Heart right ventricle (tissue), 16 donors: Measurements from ENCODE around the gene IL1R2. TPM values are rescaled to one million over a fixed set of nuclear protein-coding genes. Genes with fewer than 3 reads are reported as not detected.

Experiments
- ATAC-seq, 8 donors: fragments of 200-7000 bp; cut with Tn5 transposase; one replicate each; pipeline ENCODE4 v1.9.1; 2020; ENCODE audit warnings: mild to moderate bottlenecking in 8 of 8, moderate library complexity in 8 of 8, moderate number of reproducible peaks in 1 of 8
- DNase-seq, 2 donors: peaks; one replicate each; pipeline ENCODE4 v3.0.0-alpha.2; 2020
- H3K27ac ChIP-seq, 10 donors: fragments of 200-600 bp; sonication (generic) in 2 of 10; one replicate each; pipeline versions ENCODE4 v1.5.0 to v1.8.0; 2020 to 2022; ENCODE audit warnings: mild to moderate bottlenecking in 3 of 10
- H3K27me3 ChIP-seq, 7 donors: fragments of 200-600 bp; one replicate each; pipeline ENCODE4 v1.8.0; 2021 to 2022; ENCODE audit warnings: mild to moderate bottlenecking in 2 of 7
- H3K36me3 ChIP-seq, 9 donors: fragments of 200-600 bp; sonication (generic) in 1 of 9; one replicate each; pipeline versions ENCODE4 v1.5.0 to v1.8.0; 2020 to 2022; ENCODE audit warnings: mild to moderate bottlenecking in 2 of 9
- H3K4me1 ChIP-seq, 9 donors: fragments of 200-600 bp; sonication (generic) in 1 of 9; one replicate each; pipeline versions ENCODE4 v1.5.0 to v1.8.0; 2020 to 2022; ENCODE audit warnings: mild to moderate bottlenecking in 4 of 9
- H3K4me3 ChIP-seq, 10 donors: fragments of 200-600 bp; sonication (generic) in 2 of 10; one replicate each; pipeline versions ENCODE4 v1.5.0 to v1.8.0; 2020 to 2022; ENCODE audit warnings: mild to moderate bottlenecking in 7 of 10, moderate library complexity in 2 of 10
- H3K9me3 ChIP-seq, 11 donors: fragments of 200-600 bp in 10 of 11; sonication (generic) in 2 of 11; one replicate each; pipeline versions ENCODE4 v1.5.0 to v1.8.0; 2013 to 2022; ENCODE audit warnings: mild to moderate bottlenecking in 2 of 11, control low read depth in 1 of 11, moderate library complexity in 1 of 11
- WGBS, 2 donors: extraction: QIAGEN DNeasy Blood & Tissue Kit; methylation state at CpG; one replicate each; pipeline ENCODE4 v1.1.7; 2013; ENCODE audit warnings: inconsistent platforms in 1 of 2; 5-methylcytosine and 5-hydroxymethylcytosine counted together
- intact Hi-C, 10 donors: fragments of 100-400 bp; cut with DNase I; formaldehyde crosslinking; loops; one replicate each; pipeline versions ENCODE4 v1.11.1 to v1.14.2; 2022
- polyA plus RNA-seq, 2 donors: library from polyadenylated mRNA; stranded (reverse); fragments of 200-250 nt; gene quantifications; one replicate each; pipeline ENCODE4 v1.2.3, GENCODE V29; 2013
- total RNA-seq, 10 donors: library from RNA; stranded (reverse); fragmentation: NEBNext Ultra II Directional in 3 of 10; extraction: Animal tissue kit (Norgen Biotek cat#: 25700) in 3 of 10; gene quantifications; one replicate each; pipeline versions ENCODE4 v1.2.1 to v1.2.4, GENCODE V29; 2021 to 2023
- TF ChIP-seq, protein P1 (sequence below), 9 donors: fragments of 200-600 bp; sonication (generic) in 2 of 9; IDR thresholded peaks; one replicate each; pipeline versions ENCODE4 v1.5.0 to v1.8.0; 2021 to 2022; ENCODE audit warnings: antibody characterized with exemption in 9 of 9, mild to moderate bottlenecking in 5 of 9, moderate library complexity in 1 of 9
- donor health status: Arrhythmogenic right ventricular cardiomyopathy.
- donor health status: ischemic (EF 13 %, LVEDD 7.1; RV severe dilation, severe dysfunction).
- donor health status: healthy with polysubstance abuse.
- donor health status: DM: no; HTN: yes; CAD: no.
- donor health status: DM: no; HTN: no; CAD: no.
- donor health status: ischemic (EF 25% LVEDD 6.9; RV normal size, moderate dysfunction).
- donor health status: ischemic (EF 25% LVEDD 5.7; RV mildly dilated, moderate dysfunction).
- donor health status: healthy.
- donor health status: DM: yes; HTN: yes; CAD: no.
- donor health status: Ischemic cardiomyopathy.
- donor health status: ischemic (EF 35%, LVEDD 5.7; RV mildly dilated, moderate dysfunction).
- donor health status: nonischemic (EF 11% LVEDD 7.7; RV severe dilation, severe dysfunction).
- donor health status: DM: yes; HTN: yes; CAD: no.
- donor health status: PGD.
- donor health status: ischemic (EF 29% LVEDD 5.4; RV normal size, mild dysfunction).
- donor health status: nonischemic (EF 23%, LVEDD 6.1; RV moderate dilation, normal function).

The IL1R2 gene
- total and polyA plus RNA-seq, 12 donors, result 0.34 to 9.4 (median 1.5) TPM; not detected in 2

DNA sequence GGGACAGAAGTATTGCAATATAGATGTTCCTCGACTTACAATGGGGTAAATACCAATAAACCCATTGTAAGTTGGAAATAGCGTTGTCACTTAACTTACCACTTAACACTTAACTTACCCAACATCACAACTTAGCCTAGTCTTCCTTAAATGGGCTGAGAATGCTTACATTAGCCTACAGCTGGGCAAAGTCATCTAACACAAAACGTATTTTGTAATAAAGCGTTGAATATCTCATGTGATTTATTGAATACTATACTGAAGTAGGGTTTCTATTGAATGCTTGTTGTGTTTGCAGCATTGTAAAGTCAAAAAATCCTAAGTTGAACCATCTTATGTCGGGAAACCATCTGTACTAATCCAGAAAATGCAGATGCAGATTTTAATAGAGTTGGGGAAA, 23.6 kb downstream of the IL1R2 start:
- H3K27ac ChIP-seq, result no peak overlapping the region
- TF ChIP-seq, protein P1, sequence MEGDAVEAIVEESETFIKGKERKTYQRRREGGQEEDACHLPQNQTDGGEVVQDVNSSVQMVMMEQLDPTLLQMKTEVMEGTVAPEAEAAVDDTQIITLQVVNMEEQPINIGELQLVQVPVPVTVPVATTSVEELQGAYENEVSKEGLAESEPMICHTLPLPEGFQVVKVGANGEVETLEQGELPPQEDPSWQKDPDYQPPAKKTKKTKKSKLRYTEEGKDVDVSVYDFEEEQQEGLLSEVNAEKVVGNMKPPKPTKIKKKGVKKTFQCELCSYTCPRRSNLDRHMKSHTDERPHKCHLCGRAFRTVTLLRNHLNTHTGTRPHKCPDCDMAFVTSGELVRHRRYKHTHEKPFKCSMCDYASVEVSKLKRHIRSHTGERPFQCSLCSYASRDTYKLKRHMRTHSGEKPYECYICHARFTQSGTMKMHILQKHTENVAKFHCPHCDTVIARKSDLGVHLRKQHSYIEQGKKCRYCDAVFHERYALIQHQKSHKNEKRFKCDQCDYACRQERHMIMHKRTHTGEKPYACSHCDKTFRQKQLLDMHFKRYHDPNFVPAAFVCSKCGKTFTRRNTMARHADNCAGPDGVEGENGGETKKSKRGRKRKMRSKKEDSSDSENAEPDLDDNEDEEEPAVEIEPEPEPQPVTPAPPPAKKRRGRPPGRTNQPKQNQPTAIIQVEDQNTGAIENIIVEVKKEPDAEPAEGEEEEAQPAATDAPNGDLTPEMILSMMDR (IDR thresholded peaks at IDR 0.05), result no peak
- H3K9me3 ChIP-seq, result peaks cover 0 to 5% (median 0%) of the 10 kb centered on the region in 11 donors
- peaks cover 0 to 11% (median 0%) of the 10 kb centered on the region in 9 donors for H3K36me3 ChIP-seq
- ATAC-seq, result no peak
- H3K27me3 ChIP-seq, result no peaks in the 10 kb centered on the region
- no peak overlapping the region for H3K4me3 ChIP-seq
- H3K4me1 ChIP-seq, result peaks cover 0 to 13% (median 0%) of the 10 kb centered on the region in 9 donors
- DNase-seq, result no peak
- 85 to 94% methylated on average over 5 of the region's 5 CpGs for WGBS, 2 donors
- intact Hi-C loops, result loop anchor here in 5 of 10 donors (5.0 to 10.0 kb wide), 6 partner anchors 227 to 429 kb away; partner anchors contain the start of gene IL18R1 (in 1 of the 5)

DNA sequence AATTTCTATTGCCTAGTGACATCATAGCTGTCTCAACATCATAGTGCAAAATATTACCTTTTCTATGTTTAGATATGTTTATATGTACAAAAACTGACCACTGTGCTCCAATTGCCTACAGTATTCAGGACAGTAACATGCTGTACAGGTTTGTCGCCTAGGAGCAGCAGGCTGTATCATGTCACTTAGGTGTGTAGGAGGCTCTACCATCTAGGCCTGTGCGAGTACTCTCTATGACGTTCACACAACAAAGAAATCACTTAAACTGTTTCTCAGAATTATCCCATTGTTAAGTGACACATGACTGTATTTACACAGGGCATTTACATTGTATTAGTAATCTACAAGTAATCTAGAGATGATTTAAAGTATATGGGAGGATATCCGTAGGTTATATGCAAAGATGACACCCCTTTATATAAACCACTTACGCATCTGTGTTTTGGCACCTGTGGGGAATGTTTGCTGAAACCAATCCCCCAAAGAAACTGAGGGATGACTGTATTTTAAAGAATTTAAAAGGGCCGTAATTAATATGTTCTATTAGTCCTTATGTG, 24.7 kb downstream of the IL1R2 start:
- TF ChIP-seq, protein P1 (IDR thresholded peaks at IDR 0.05), result no peak
- intact Hi-C loops, result loop anchor here in 5 of 10 donors (5.0 to 10.0 kb wide), 6 partner anchors 226 to 428 kb away; partner anchors contain the start of gene IL18R1 (in 1 of the 5)
- DNase-seq, result no peak
- H3K27ac ChIP-seq, result no peak overlapping the region
- no peak overlapping the region for H3K4me3 ChIP-seq
- ATAC-seq, result no peak
- no peaks in the 10 kb centered on the region for H3K27me3 ChIP-seq
- WGBS, 2 donors, result 88 to 96% methylated on average over 6 of the region's 6 CpGs
- peaks cover 0 to 11% (median 0%) of the 10 kb centered on the region in 9 donors for H3K36me3 ChIP-seq
- H3K9me3 ChIP-seq, result peaks cover 0 to 5% (median 0%) of the 10 kb centered on the region in 11 donors
- H3K4me1 ChIP-seq, result peaks cover 0 to 17% (median 9%) of the 10 kb centered on the region in 9 donors

DNA sequence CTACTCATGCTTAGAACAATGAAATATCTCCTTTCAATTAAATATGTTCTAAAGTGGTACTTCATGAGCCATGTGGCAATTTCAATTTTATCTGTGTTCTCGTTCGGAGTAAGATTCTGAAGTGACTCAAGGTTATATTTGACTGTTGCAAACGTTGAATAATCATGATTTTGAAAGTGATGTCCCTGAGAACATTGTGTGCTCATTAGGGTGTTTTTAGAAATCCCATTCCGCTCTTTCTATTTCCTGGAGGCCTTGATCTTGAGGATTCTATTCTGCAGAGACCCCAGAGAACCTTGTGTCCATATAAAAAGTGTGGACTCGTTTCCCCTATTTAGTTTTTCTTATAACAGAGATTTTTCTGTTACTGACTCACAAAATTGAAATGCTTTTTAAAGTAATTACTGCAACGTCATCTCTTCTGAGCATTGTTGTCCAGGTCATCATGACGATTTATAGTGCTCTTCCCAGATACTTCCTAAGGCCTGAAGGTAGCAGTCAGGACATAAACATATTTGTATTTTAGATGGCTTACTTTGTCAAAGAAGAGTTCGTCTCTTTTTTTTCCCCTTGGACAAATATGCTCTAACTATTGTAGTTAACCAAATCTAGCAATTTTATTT, 27.2 kb downstream of the IL1R2 start:
- Histone ChIP-seq H3K36me3 (peaks cover 0 to 16% (median 0%) of the 10 kb centered on the region in 9 donors), H3K27ac (no peak overlapping the region), H3K4me1 (peaks cover 0 to 28% (median 20%) of the 10 kb centered on the region in 9 donors), H3K27me3 (no peaks in the 10 kb centered on the region), H3K9me3 (no peaks in the 10 kb centered on the region), H3K4me3 (no peak overlapping the region)
- peak in 1 of 8 donors; percentile 3 for ATAC-seq
- TF ChIP-seq, protein P1 (IDR thresholded peaks at IDR 0.05), result no peak
- DNase-seq, result no peak
- intact Hi-C loops, result loop anchor here in 5 of 10 donors (5.0 to 10.0 kb wide), 6 partner anchors 223 to 426 kb away; partner anchors contain the start of gene IL18R1 (in 1 of the 5)
- WGBS, 2 donors, result 80 to 81% methylated on average over 8 of the region's 8 CpGs

DNA sequence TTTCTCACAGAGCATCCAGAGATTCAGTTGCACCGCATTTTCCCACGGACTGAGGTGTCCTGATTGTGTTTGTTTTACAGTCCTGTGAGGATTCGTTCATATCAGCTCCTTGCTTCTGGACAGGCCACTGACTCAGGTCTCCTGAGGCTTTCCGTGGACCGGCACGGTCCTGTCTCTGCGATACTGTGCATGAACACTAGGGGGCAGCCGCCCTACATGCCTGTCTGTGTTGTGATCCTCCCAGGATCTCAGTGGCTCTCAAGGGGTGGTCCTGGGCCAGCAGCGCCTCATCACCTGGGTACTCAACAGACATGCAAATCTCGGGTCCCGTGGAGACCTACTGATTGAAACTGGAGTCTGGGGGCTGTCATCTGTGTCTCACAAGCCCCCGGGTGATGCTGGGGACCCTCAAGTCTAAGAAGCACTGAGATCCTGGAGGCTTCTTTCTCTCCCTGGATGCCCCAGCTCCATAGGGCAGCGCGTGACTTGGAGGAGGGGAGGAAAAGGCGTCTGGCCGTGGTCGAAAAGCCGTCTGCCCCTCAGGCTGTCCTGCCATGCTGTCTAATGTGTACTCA, 28.9 kb downstream of the IL1R2 start:
- peak overlapping the region in 4 of 10 donors; percentile 53 to 79 (median 62) for H3K27ac ChIP-seq
- 11 to 13% methylated on average over 18 of the region's 18 CpGs for WGBS, 2 donors
- TF ChIP-seq, protein P1 (IDR thresholded peaks at IDR 0.05), result peak; percentile 98 to 100 (median 99)

More for the DNA sequence above, 28.9 kb downstream of the IL1R2 start:
- H3K36me3 ChIP-seq, result peaks cover 0 to 16% (median 0%) of the 10 kb centered on the region in 9 donors
- no peaks in the 10 kb centered on the region for H3K27me3 ChIP-seq
- H3K4me3 ChIP-seq, result no peak overlapping the region
- peak; percentile 89 to 92 for DNase-seq
- peak; percentile 91 to 97 (median 95) for ATAC-seq
- no peaks in the 10 kb centered on the region for H3K9me3 ChIP-seq
- peaks cover 0 to 42% (median 20%) of the 10 kb centered on the region in 9 donors for H3K4me1 ChIP-seq
- intact Hi-C loops, result loop anchor here (1.0 to 10.0 kb wide), 16 partner anchors 31 to 1824 kb away; partner anchors contain the start of gene IL18R1 (in 3 of the 10)
